ENCODE measurements around the gene NOP9.

DNA sequence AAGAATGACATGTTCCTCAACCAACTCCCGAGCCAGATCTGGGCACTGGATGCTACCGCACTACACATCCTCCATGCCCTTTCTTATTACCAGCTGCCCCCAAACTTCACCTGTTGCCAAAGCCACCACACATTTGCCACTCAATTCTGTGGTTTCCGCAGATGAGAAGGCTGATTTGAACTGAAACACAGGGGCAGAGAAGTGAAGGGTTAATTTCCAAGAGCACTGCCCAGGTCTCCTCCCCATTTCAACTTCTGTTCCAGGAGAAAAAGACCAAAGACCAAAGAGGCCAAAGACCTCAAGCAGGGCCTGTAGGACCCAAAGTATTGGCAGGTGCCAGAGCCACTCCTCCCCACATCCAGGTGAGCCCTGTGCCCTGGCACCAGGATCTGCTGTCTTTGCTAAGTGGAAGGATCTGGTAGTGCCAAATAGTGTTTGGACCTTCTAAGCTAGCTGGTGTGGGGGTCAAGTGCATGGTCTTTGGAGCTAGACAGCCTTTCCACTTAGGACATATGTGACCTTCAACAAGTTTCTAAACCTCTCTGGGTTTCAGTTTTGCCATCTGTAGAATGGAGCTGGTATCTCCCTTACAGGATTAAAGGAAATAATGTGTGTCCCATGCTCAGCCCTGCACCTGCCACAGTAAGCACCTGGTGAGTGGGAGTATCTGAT lies 8.1 kb upstream of the NOP9 start:
- TF ChIP-seq, protein P1, sequence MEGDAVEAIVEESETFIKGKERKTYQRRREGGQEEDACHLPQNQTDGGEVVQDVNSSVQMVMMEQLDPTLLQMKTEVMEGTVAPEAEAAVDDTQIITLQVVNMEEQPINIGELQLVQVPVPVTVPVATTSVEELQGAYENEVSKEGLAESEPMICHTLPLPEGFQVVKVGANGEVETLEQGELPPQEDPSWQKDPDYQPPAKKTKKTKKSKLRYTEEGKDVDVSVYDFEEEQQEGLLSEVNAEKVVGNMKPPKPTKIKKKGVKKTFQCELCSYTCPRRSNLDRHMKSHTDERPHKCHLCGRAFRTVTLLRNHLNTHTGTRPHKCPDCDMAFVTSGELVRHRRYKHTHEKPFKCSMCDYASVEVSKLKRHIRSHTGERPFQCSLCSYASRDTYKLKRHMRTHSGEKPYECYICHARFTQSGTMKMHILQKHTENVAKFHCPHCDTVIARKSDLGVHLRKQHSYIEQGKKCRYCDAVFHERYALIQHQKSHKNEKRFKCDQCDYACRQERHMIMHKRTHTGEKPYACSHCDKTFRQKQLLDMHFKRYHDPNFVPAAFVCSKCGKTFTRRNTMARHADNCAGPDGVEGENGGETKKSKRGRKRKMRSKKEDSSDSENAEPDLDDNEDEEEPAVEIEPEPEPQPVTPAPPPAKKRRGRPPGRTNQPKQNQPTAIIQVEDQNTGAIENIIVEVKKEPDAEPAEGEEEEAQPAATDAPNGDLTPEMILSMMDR (IDR thresholded peaks at IDR 0.05) = no peak
- no peak for TF ChIP-seq POLR2A (IDR thresholded peaks at IDR 0.05)
- TF ChIP-seq EP300 (IDR thresholded peaks at IDR 0.05) = no peak
